Skeletal muscle cell (primary cell): ENCODE data around the gene OR2L13.
"Not testable (repeated sequence)": the region's sequence is repeated elsewhere in the genome, so short reads cannot be mapped to it uniquely, and the experiment has no call there.

ENCODE experiments used
- DNase-seq: peaks from one replicate; pipeline ENCODE4 v3.0.0-alpha.2; 2010; ENCODE audit warnings: low read depth
- H3K4me3 ChIP-seq: 2 replicates; pipeline ENCODE4 v1.5.1; 2011; ENCODE audit warnings: low read depth, mild to moderate bottlenecking, control low read depth, low read length, moderate library complexity

The OR2L13 gene

GRCh38 chr1:248094884-248095283, at the start of gene OR2L13:
TSS of gene OR2L13 (plus strand) at chr1:248095184. CDS start at chr1:248099376, 4,192 bp downstream.
- DNase-seq = no peak
- no peak within 1 kb of the TSS for H3K4me3 ChIP-seq

GRCh38 chr1:248045209-248045608, 49.8 kb upstream of the OR2L13 start:
- no peak for DNase-seq
- H3K4me3 ChIP-seq = no peak overlapping the region

- no peak within 1 kb of the TSS for H3K4me3 ChIP-seq
- no peak for DNase-seq
Measured at GRCh38 chr1:248046536-248046935, 48.4 kb upstream of the OR2L13 start, which contains the start of gene OR2L3. TSS of gene OR2L3 (plus strand) at chr1:248046836. CDS start at chr1:248060682, 13,846 bp downstream.

- no peak for DNase-seq
- no peak overlapping the region for H3K4me3 ChIP-seq
Measured at GRCh38 chr1:248047008-248047407, 48.0 kb upstream of the OR2L13 start.

- DNase-seq = no peak
- H3K4me3 ChIP-seq = no peak overlapping the region
Measured at GRCh38 chr1:248054671-248055070, 40.3 kb upstream of the OR2L13 start.

- no peak for DNase-seq
- H3K4me3 ChIP-seq = no peak overlapping the region
Measured at GRCh38 chr1:248055261-248055660, 39.7 kb upstream of the OR2L13 start.

GRCh38 chr1:248065071-248065470, 29.9 kb upstream of the OR2L13 start:
- H3K4me3 ChIP-seq = no peak overlapping the region
- no peak for DNase-seq

- DNase-seq = no peak
- H3K4me3 ChIP-seq = no peak overlapping the region
Measured at GRCh38 chr1:248065604-248066003, 29.4 kb upstream of the OR2L13 start.

- not testable (repeated sequence) for DNase-seq, H3K4me3 ChIP-seq
Measured at GRCh38 chr1:248083864-248084263, 11.1 kb upstream of the OR2L13 start.

- no peak for DNase-seq
- H3K4me3 ChIP-seq = no peak overlapping the region
Measured at GRCh38 chr1:248098529-248098928, 3.5 kb downstream of the OR2L13 start.

GRCh38 chr1:248102847-248103246, 7.9 kb downstream of the OR2L13 start:
- no peak for DNase-seq
- no peak overlapping the region for H3K4me3 ChIP-seq

- no peak overlapping the region for H3K4me3 ChIP-seq
- no peak for DNase-seq
Measured at GRCh38 chr1:248111157-248111556, 16.2 kb downstream of the OR2L13 start.

GRCh38 chr1:248114890-248115289, 19.9 kb downstream of the OR2L13 start:
- H3K4me3 ChIP-seq = no peak overlapping the region
- no peak for DNase-seq

GRCh38 chr1:248127653-248128052, 32.7 kb downstream of the OR2L13 start:
- no peak overlapping the region for H3K4me3 ChIP-seq
- no peak for DNase-seq

GRCh38 chr1:248136811-248137210, 41.8 kb downstream of the OR2L13 start:
- no peak overlapping the region for H3K4me3 ChIP-seq
- no peak for DNase-seq

- no peak for DNase-seq
- H3K4me3 ChIP-seq = no peak overlapping the region
Measured at GRCh38 chr1:248140846-248141245, 45.9 kb downstream of the OR2L13 start.

GRCh38 chr1:248143311-248143710, 48.3 kb downstream of the OR2L13 start:
- no peak for DNase-seq
- H3K4me3 ChIP-seq = no peak overlapping the region

- no peak within 1 kb of the TSS for H3K4me3 ChIP-seq
- DNase-seq = no peak
Measured at GRCh38 chr1:248144513-248145198, 49.7 kb downstream of the OR2L13 start, which contains the start of gene OR2M5. TSS of gene OR2M5 (plus strand) at chr1:248145148. CDS start at chr1:248145148, 0 bp downstream.
